HG03280 (cell line): ENCODE data around the gene NIPBL.
"Not testable (repeated sequence)": the region's sequence is repeated elsewhere in the genome, so short reads cannot be mapped to it uniquely, and the experiment has no call there.

Experiments
- ATAC-seq: cut with Tn5 transposase; IDR thresholded peaks from one replicate; pipeline ENCODE4 v1.9.1; 2021; ENCODE audit warnings: mild to moderate bottlenecking, moderate library complexity; ENCODE audit not compliant: unreplicated experiment

The NIPBL gene

GRCh38 chr5:36876299-36876964, at the start of gene NIPBL:
Gene NIPBL (plus strand): TSS chr5:36876769. CDS start chr5:36953697, 76,928 bp downstream.
- ATAC-seq = peak; percentile 61

- no peak for ATAC-seq
Measured at GRCh38 chr5:36832274-36832673, 44.3 kb upstream of the NIPBL start.

- ATAC-seq = no peak
Measured at GRCh38 chr5:36836831-36837230, 39.7 kb upstream of the NIPBL start.

GRCh38 chr5:36839489-36840476, 36.8 kb upstream of the NIPBL start:
- ATAC-seq = no peak

GRCh38 chr5:36841677-36842076, 34.9 kb upstream of the NIPBL start:
- ATAC-seq = no peak

GRCh38 chr5:36842087-36842486, 34.5 kb upstream of the NIPBL start:
- ATAC-seq = no peak

GRCh38 chr5:36844305-36844704, 32.3 kb upstream of the NIPBL start:
- ATAC-seq = no peak

GRCh38 chr5:36848545-36848944, 28.0 kb upstream of the NIPBL start:
- ATAC-seq = not testable (repeated sequence)

GRCh38 chr5:36852903-36853302, 23.7 kb upstream of the NIPBL start:
- ATAC-seq = not testable (repeated sequence)

- no peak for ATAC-seq
Measured at GRCh38 chr5:36854402-36855140, 22.0 kb upstream of the NIPBL start.

- no peak for ATAC-seq
Measured at GRCh38 chr5:36855141-36855495, 21.5 kb upstream of the NIPBL start.

- no peak for ATAC-seq
Measured at GRCh38 chr5:36861871-36862270, 14.7 kb upstream of the NIPBL start.

GRCh38 chr5:36870399-36871040, 6.0 kb upstream of the NIPBL start:
- ATAC-seq = peak; percentile 75

GRCh38 chr5:36874465-36874864, 2.1 kb upstream of the NIPBL start:
- ATAC-seq = no peak

GRCh38 chr5:36875051-36875789, 1.3 kb upstream of the NIPBL start:
- ATAC-seq = peak; percentile 17

- peak; percentile 67 for ATAC-seq
Measured at GRCh38 chr5:36875790-36876298, 725 bp upstream of the NIPBL start.

- ATAC-seq = peak; percentile 30
Measured at GRCh38 chr5:36876965-36877666, 547 bp downstream of the NIPBL start.

- ATAC-seq = no peak
Measured at GRCh38 chr5:36877667-36878391, 1.3 kb downstream of the NIPBL start.
